Lung (tissue), 12 donors: ENCODE data around the gene MAST4. TPM values are rescaled to one million over a fixed set of nuclear protein-coding genes. Genes with fewer than 3 reads are reported as not detected.
A peak's percentile ranks its signal among the peaks of the same experiment; 100 is the strongest.

ENCODE experiments used
- ATAC-seq: fragments of 200-7000 bp; cut with Tn5 transposase; one replicate; pipeline ENCODE4 v1.9.1; 2020; ENCODE audit warnings: moderate number of reproducible peaks; ENCODE audit not compliant: insufficient read depth, low FRiP score
- DNase-seq, 3 donors: peaks; one replicate each; pipeline ENCODE4 v3.0.0-alpha.2; 2013 to 2017
- H3K27ac ChIP-seq, 2 donors: one replicate each; pipeline ENCODE4 v1.5.1; 2013; ENCODE audit warnings: mild to moderate bottlenecking in 2 of 2, moderate library complexity in 2 of 2, control low read depth in 1 of 2, inconsistent platforms in 1 of 2, low read depth in 1 of 2, low read length in 1 of 2
- H3K27me3 ChIP-seq, 3 donors: one replicate each; pipeline ENCODE4 v1.5.1; 2013; ENCODE audit warnings: low read length in 2 of 3; ENCODE audit not compliant: control insufficient read depth in 3 of 3, insufficient read depth in 3 of 3
- H3K36me3 ChIP-seq, 4 donors: one replicate each; pipeline ENCODE4 v1.5.1; 2013; ENCODE audit warnings: low read length in 4 of 4, mild to moderate bottlenecking in 1 of 4, moderate library complexity in 1 of 4; ENCODE audit not compliant: control insufficient read depth in 4 of 4, insufficient read depth in 4 of 4
- H3K4me1 ChIP-seq, 5 donors: one replicate each; pipeline ENCODE4 v1.5.1; 2013; ENCODE audit warnings: low read length in 5 of 5, mild to moderate bottlenecking in 2 of 5, moderate library complexity in 1 of 5; ENCODE audit not compliant: control insufficient read depth in 5 of 5, insufficient read depth in 5 of 5
- H3K4me3 ChIP-seq: one replicate; pipeline ENCODE4 v1.5.1; 2013; ENCODE audit warnings: mild to moderate bottlenecking, control low read depth, moderate library complexity
- H3K9ac ChIP-seq, 2 donors: one replicate each; pipeline ENCODE4 v1.5.1; 2013; ENCODE audit warnings: low read length in 2 of 2, control low read depth in 1 of 2; ENCODE audit not compliant: insufficient read depth in 1 of 2
- H3K9me3 ChIP-seq, 4 donors: one replicate each; pipeline ENCODE4 v1.5.1; 2013; ENCODE audit warnings: low read length in 3 of 4, mild to moderate bottlenecking in 1 of 4, moderate library complexity in 1 of 4; ENCODE audit not compliant: control insufficient read depth in 4 of 4, insufficient read depth in 3 of 4
- CTCF ChIP-seq: IDR thresholded peaks from 2 replicates; pipeline ENCODE4 v1.5.1; 2012; ENCODE audit warnings: mild to moderate bottlenecking; ENCODE audit errors: control extremely low read depth, extremely low read depth
- WGBS, 2 donors: extraction: QIAGEN DNeasy Blood & Tissue Kit; methylation state at CpG; one replicate each; pipeline ENCODE4 v1.1.7; 2013; 5-methylcytosine and 5-hydroxymethylcytosine counted together
- polyA plus RNA-seq, 2 donors: library from polyadenylated mRNA; stranded (reverse); fragments of 200-250 nt; gene quantifications; one replicate each; pipeline ENCODE4 v1.2.1, GENCODE V29; 2013
- total RNA-seq, 2 donors: library from RNA; depleted of rRNA in 1 of 2; stranded (reverse); fragments of >200 nt in 1 of 2; gene quantifications; one replicate each; pipeline ENCODE4 v1.2.1, GENCODE V29; 2014 to 2021
- donor health status: control.
- donor health status: control.
- donor health status: Bipolar disorder and iron deficiency.
- donor health status: healthy.
- donor health status: DM: yes; HTN: yes; CAD: no.

Gene MAST4
- total and polyA plus RNA-seq, 4 donors = 13.9 to 153 (median 46.2) TPM

- DNase-seq (no peak), ATAC-seq (no peak)
- no peak for TF ChIP-seq CTCF
- Histone ChIP-seq H3K9me3 (no peaks in the 10 kb centered on the region), H3K27ac (peak overlapping the region in 1 of 2 donors; percentile 53), H3K36me3 (no peaks in the 10 kb centered on the region), H3K4me3 (no peak overlapping the region), H3K9ac (no peak overlapping the region), H3K4me1 (peaks cover 0 to 42% (median 5%) of the 10 kb centered on the region in 5 donors), H3K27me3 (no peaks in the 10 kb centered on the region)
- WGBS, 2 donors = 79 to 80% methylated on average over 3 of the region's 3 CpGs
These were observed 592.8 kb downstream of the MAST4 start for GRCh38 chr5:67189079-67189354.

GRCh38 chr5:67189931-67190330 is 593.7 kb downstream of the MAST4 start:
- Histone ChIP-seq H3K4me3 (no peak overlapping the region), H3K27ac (no peak overlapping the region), H3K4me1 (peaks cover 0 to 42% (median 5%) of the 10 kb centered on the region in 5 donors), H3K27me3 (no peaks in the 10 kb centered on the region), H3K9ac (no peak overlapping the region), H3K36me3 (no peaks in the 10 kb centered on the region), H3K9me3 (no peaks in the 10 kb centered on the region)
- no peak for TF ChIP-seq CTCF
- DNase-seq (no peak), ATAC-seq (no peak)
- WGBS, 2 donors = 92 to 100% methylated on average over 1 of the region's 1 CpG

GRCh38 chr5:67190410-67190809 is 594.2 kb downstream of the MAST4 start:
- Histone ChIP-seq H3K9me3 (no peaks in the 10 kb centered on the region), H3K27ac (no peak overlapping the region), H3K9ac (no peak overlapping the region), H3K36me3 (no peaks in the 10 kb centered on the region), H3K4me3 (no peak overlapping the region), H3K4me1 (peaks cover 0 to 42% (median 5%) of the 10 kb centered on the region in 5 donors), H3K27me3 (no peaks in the 10 kb centered on the region)
- DNase-seq (no peak), ATAC-seq (no peak)
- TF ChIP-seq CTCF = no peak
- WGBS, 2 donors = 86 to 93% methylated on average over 4 of the region's 4 CpGs

- no peaks in the 10 kb centered on the region for H3K9me3 ChIP-seq
- no peak overlapping the region for H3K4me3 ChIP-seq
- no peak overlapping the region for H3K9ac ChIP-seq
- no peaks in the 10 kb centered on the region for H3K27me3 ChIP-seq
- ATAC-seq (no peak), DNase-seq (peak in 2 of 3 donors; percentile 44 to 53)
- WGBS, 2 donors = 72 to 83% methylated on average over 5 of the region's 5 CpGs
- H3K4me1 ChIP-seq = peaks cover 0 to 42% (median 5%) of the 10 kb centered on the region in 5 donors
- H3K27ac ChIP-seq = no peak overlapping the region
- TF ChIP-seq CTCF = no peak
- no peaks in the 10 kb centered on the region for H3K36me3 ChIP-seq
These were observed 594.7 kb downstream of the MAST4 start for GRCh38 chr5:67190861-67191260.
